Esophagus squamous epithelium (tissue), 5 donors: ENCODE data around the gene PMS2. TPM values are rescaled to one million over a fixed set of nuclear protein-coding genes. Genes with fewer than 3 reads are reported as not detected.
A peak's percentile ranks its signal among the peaks of the same experiment; 100 is the strongest.

Experiments
- DNase-seq: peaks from one replicate; lab custom pipeline; 2025; lab: John Stamatoyannopoulos, UW
- H3K27ac ChIP-seq, 4 donors: fragments of 200-600 bp; sonication (generic); one replicate each; pipeline ENCODE4 v1.5.1; 2016 to 2019; ENCODE audit warnings: mild to moderate bottlenecking in 1 of 4
- H3K27me3 ChIP-seq, 4 donors: fragments of 200-600 bp; sonication (generic); 1 replicate in 3 of 4; 2 replicates in 1 of 4; pipeline versions ENCODE4 v1.5.1 to v1.6.0; 2017 to 2021; ENCODE audit warnings: antibody characterized with exemption in 1 of 4
- H3K36me3 ChIP-seq, 3 donors: fragments of 200-600 bp; sonication (generic); one replicate each; pipeline ENCODE4 v1.5.1; 2016 to 2019
- H3K4me1 ChIP-seq, 3 donors: fragments of 200-600 bp; sonication (generic); one replicate each; pipeline ENCODE4 v1.5.1; 2017 to 2019
- H3K4me3 ChIP-seq, 4 donors: fragments of 200-600 bp; sonication (generic); 1 replicate in 3 of 4; 2 replicates in 1 of 4; pipeline ENCODE4 v1.5.1; 2016 to 2019; ENCODE audit warnings: mild to moderate bottlenecking in 2 of 4, moderate library complexity in 1 of 4
- H3K9me3 ChIP-seq, 3 donors: fragments of 200-600 bp; sonication (generic); one replicate each; pipeline ENCODE4 v1.5.1; 2016 to 2019
- POLR2A ChIP-seq, 4 donors: fragments of 450-650 bp; IDR thresholded peaks; one replicate each; pipeline ENCODE4 v1.6.1; 2017; ENCODE audit warnings: antibody characterized with exemption in 4 of 4, mild to moderate bottlenecking in 4 of 4, moderate library complexity in 3 of 4
- WGBS, 2 donors: methylation state at CpG; one replicate each; pipeline ENCODE4 v1.1.5; 2018; 5-methylcytosine and 5-hydroxymethylcytosine counted together
- intact Hi-C: fragments of 100-400 bp; cut with DNase I; formaldehyde crosslinking; loops from one replicate; pipeline ENCODE4 v1.15.0; 2022
- total RNA-seq, 4 donors: library from RNA; depleted of rRNA; stranded (reverse); fragments of >200 nt; gene quantifications; one replicate each; pipeline ENCODE4 v1.1.0, GENCODE V29; 2016
- TF ChIP-seq, protein P1 (sequence below), 6 experiments: fragments of 450-650 bp in 4 of 6; fragments of 200-600 bp in 2 of 6; sonication (generic) in 2 of 6; IDR thresholded peaks; one replicate each; pipeline ENCODE4 v1.5.1; 2016 to 2019; ENCODE audit warnings: antibody characterized with exemption in 6 of 6, mild to moderate bottlenecking in 4 of 6, moderate library complexity in 4 of 6
- donor health status: DM: yes; HTN: yes; CAD: no.

The PMS2 gene
- total RNA-seq, 4 donors from 2014 or later, result 7.0 to 13.9 (median 10.0) TPM

DNA sequence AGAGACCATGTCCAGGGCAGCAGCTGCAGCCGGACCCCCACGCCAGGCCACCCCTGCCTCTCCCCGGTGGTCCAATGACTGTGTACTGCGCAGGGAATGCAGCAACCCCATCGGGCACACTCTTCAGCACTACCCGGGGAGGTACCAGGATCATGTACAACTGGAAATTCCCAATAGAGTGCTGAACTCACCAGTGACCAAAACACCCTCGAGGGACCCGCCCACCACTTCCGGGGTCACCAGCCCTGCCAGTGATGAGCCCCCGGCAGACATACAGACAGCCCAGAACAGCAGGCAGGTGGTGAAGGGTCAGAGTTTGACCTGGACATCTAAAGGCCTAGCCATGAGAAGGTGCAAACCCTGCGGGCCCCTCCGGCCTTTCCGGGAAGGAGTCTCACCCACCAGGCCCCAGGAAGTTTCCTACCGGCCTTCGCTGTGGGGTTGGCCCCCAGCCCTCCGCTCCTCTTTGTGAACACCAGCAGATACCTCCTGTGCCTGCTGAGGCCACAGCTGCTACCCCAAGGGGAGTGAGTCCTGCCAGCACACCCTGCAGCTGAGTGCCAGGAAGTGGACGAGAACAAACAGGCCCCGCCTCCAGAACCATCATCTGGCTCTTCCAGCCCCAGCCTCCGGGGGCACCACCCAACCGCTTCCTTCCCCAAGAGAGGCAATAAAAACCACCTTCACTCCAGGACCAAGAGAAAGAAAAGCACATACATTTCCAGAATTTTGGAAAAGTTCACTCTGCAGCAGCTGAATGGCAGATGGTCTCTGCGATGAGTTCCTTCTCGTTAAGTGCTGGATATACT is 17.4 kb upstream of the PMS2 start:
- H3K36me3 ChIP-seq, result peaks cover 28 to 100% (median 47%) of the 10 kb centered on the region in 3 donors
- H3K4me3 ChIP-seq, result peak overlapping the region in 3 of 4 donors; percentile 7 to 54 (median 18)
- intact Hi-C loops, result no loop called here
- peak overlapping the region; percentile 71 to 88 (median 79) for H3K27ac ChIP-seq
- no peaks in the 10 kb centered on the region for H3K9me3 ChIP-seq
- H3K27me3 ChIP-seq, result no peaks in the 10 kb centered on the region
- peak in 2 of 4 donors; percentile 14 to 35 for TF ChIP-seq POLR2A (IDR thresholded peaks at IDR 0.05)
- TF ChIP-seq, protein P1, sequence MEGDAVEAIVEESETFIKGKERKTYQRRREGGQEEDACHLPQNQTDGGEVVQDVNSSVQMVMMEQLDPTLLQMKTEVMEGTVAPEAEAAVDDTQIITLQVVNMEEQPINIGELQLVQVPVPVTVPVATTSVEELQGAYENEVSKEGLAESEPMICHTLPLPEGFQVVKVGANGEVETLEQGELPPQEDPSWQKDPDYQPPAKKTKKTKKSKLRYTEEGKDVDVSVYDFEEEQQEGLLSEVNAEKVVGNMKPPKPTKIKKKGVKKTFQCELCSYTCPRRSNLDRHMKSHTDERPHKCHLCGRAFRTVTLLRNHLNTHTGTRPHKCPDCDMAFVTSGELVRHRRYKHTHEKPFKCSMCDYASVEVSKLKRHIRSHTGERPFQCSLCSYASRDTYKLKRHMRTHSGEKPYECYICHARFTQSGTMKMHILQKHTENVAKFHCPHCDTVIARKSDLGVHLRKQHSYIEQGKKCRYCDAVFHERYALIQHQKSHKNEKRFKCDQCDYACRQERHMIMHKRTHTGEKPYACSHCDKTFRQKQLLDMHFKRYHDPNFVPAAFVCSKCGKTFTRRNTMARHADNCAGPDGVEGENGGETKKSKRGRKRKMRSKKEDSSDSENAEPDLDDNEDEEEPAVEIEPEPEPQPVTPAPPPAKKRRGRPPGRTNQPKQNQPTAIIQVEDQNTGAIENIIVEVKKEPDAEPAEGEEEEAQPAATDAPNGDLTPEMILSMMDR (IDR thresholded peaks at IDR 0.05), result peak in 4 of 6 experiments; percentile 15 to 34 (median 20)
- peaks cover 7 to 28% (median 8%) of the 10 kb centered on the region in 3 donors for H3K4me1 ChIP-seq
- WGBS, 2 donors, result 59 to 69% methylated on average over 16 to 22 of the region's 22 CpGs
- peak; percentile 50 for DNase-seq

DNA sequence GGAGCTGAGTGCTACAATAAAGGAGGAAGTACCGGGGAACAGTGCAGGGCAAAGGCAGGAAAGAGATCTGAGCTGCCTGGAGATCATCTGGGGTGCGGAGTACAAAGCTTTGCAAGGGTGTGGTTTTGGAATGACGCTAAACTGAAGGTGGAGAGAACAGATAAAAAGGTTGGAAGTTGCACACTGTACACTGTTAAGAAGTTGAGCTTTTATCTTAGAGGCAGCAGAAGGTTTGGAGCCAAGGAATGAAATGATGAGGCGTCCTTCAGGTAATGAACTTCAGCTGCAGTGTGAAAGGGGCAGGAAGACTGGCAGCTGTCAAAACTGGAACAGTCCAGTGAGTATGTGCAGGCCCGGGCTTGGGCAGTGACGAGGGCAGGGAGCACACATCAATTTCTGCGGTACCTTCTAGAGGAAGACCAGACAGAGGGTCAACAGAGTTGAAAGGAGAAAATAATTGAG is 15.2 kb upstream of the PMS2 start:
- no peak for DNase-seq
- intact Hi-C loops, result no loop called here
- Histone ChIP-seq H3K4me3 (no peak overlapping the region), H3K27ac (peak overlapping the region in 1 of 4 donors; percentile 37), H3K27me3 (no peaks in the 10 kb centered on the region), H3K36me3 (peaks cover 28 to 99% (median 44%) of the 10 kb centered on the region in 3 donors), H3K9me3 (no peaks in the 10 kb centered on the region), H3K4me1 (peaks cover 7 to 50% (median 12%) of the 10 kb centered on the region in 3 donors)
- TF ChIP-seq, protein P1 (IDR thresholded peaks at IDR 0.05), result no peak
- no peak for TF ChIP-seq POLR2A (IDR thresholded peaks at IDR 0.05)
- WGBS, 2 donors, result 78 to 84% methylated on average over 7 of the region's 7 CpGs

DNA sequence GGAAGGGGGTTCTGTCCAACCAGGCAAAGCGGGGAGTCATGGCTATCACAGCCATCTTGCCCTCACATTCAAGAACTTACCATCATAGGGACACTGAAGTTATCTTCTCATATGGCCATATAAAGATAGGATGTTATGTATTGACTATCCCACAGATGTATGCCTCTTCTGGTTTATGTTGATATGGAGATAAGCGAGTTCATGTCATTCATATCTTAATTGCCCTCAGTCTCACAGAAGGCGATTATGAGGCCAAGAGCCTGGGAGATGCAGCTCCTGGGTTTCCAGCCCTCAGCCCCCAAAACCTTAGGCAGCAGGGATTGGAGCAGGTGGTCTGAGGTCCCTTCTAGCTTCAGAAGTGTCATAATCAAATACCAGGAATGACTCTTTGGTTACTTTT is 13.9 kb upstream of the PMS2 start:
- TF ChIP-seq, protein P1 (IDR thresholded peaks at IDR 0.05), result no peak
- no peak for TF ChIP-seq POLR2A (IDR thresholded peaks at IDR 0.05)
- no peak for DNase-seq
- H3K9me3 ChIP-seq, result no peaks in the 10 kb centered on the region
- 95 to 96% methylated on average over 3 of the region's 3 CpGs for WGBS, 2 donors
- H3K27ac ChIP-seq, result no peak overlapping the region
- H3K27me3 ChIP-seq, result no peaks in the 10 kb centered on the region
- peaks cover 7 to 61% (median 12%) of the 10 kb centered on the region in 3 donors for H3K4me1 ChIP-seq
- peaks cover 32 to 99% (median 51%) of the 10 kb centered on the region in 3 donors for H3K36me3 ChIP-seq
- intact Hi-C loops, result no loop called here
- H3K4me3 ChIP-seq, result no peak overlapping the region

DNA sequence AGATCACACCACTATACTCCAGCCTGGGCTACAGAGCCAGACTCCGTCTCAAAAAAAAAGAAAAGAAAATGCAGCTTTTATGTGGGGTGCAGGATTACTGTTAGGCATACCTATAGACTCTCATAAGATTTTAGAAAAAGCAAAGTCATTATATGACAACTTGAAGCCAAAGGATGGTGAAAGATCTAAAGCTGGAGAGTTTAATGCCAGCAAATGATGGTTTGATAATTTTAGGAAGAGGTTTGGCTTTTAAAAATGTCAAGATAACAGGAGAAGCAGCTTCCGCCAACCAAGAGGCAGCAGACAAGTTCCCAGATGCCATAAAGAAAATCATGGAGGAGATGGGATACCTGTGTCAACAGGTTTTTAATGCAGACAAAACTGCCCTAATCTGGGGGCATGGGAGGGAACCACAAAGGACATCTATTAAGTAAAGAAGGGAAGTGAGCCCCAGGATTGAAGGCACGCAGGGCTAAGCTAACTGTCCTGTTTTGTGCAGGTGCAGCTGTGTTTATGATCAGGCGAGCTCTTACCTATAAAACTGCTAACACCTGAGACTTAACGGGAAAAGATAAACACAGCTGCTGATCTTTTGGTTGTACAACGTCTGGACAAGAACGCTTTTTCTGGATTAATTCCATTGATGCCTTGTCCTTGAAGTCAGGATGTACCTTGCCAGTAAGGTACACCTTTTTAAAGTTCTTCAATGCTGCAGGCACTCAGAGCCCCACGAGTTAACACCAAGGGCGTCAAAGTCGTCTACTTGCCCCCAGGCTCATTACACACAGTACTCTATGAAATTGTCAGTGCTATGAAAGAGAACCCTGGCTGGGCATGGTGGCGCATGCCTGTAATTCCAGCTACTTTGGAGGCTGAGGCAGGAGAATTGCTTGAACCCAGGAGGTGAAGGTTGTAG is 11.8 kb upstream of the PMS2 start:
- peaks cover 10 to 58% (median 11%) of the 10 kb centered on the region in 3 donors for H3K4me1 ChIP-seq
- DNase-seq, result no peak
- no peaks in the 10 kb centered on the region for H3K9me3 ChIP-seq
- H3K4me3 ChIP-seq, result no peak overlapping the region
- WGBS, 2 donors, result 45 to 67% methylated on average over 11 of the region's 11 CpGs
- TF ChIP-seq, protein P1 (IDR thresholded peaks at IDR 0.05), result no peak
- TF ChIP-seq POLR2A (IDR thresholded peaks at IDR 0.05), result no peak
- H3K27ac ChIP-seq, result peak overlapping the region in 3 of 4 donors; percentile 23 to 75 (median 74)
- no peaks in the 10 kb centered on the region for H3K27me3 ChIP-seq
- intact Hi-C loops, result no loop called here
- peaks cover 35 to 97% (median 41%) of the 10 kb centered on the region in 3 donors for H3K36me3 ChIP-seq
